Gastroesophageal sphincter (tissue), 4 donors: ENCODE measurements around the gene BLZF1. TPM values are rescaled to one million over a fixed set of nuclear protein-coding genes. Genes with fewer than 3 reads are reported as not detected.

Experiments used
- ATAC-seq: fragments of 150-250 bp; one replicate; pipeline ENCODE4 v1.9.1; 2016; ENCODE audit warnings: mild to moderate bottlenecking, moderate library complexity
- H3K27ac ChIP-seq, 4 donors: fragments of 200-600 bp; sonication (generic) in 3 of 4; 1 replicate in 3 of 4; 2 replicates in 1 of 4; pipeline ENCODE4 v1.5.1; 2016 to 2019
- H3K27me3 ChIP-seq: fragments of 200-600 bp; sonication (generic); one replicate; pipeline ENCODE4 v1.5.1; 2019
- H3K36me3 ChIP-seq, 2 donors: fragments of 200-600 bp; sonication (generic); one replicate each; pipeline ENCODE4 v1.5.1; 2019; ENCODE audit warnings: control low read depth in 1 of 2
- H3K4me1 ChIP-seq, 3 donors: fragments of 200-600 bp; sonication (generic); 1 replicate in 2 of 3; 2 replicates in 1 of 3; pipeline ENCODE4 v1.5.1; 2016 to 2019; ENCODE audit warnings: control low read depth in 2 of 3
- H3K4me3 ChIP-seq, 2 donors: fragments of 200-600 bp; sonication (generic); one replicate each; pipeline ENCODE4 v1.5.1; 2019; ENCODE audit warnings: mild to moderate bottlenecking in 1 of 2, moderate library complexity in 1 of 2
- H3K9me3 ChIP-seq, 3 donors: fragments of 200-600 bp; sonication (generic); one replicate each; pipeline ENCODE4 v1.5.1; 2017 to 2019; ENCODE audit warnings: control low read depth in 2 of 3
- EP300 ChIP-seq: sonication (generic); formaldehyde crosslinking; IDR thresholded peaks from one replicate; pipeline ENCODE4 v1.6.1; 2017; ENCODE audit warnings: antibody characterized with exemption, mild to moderate bottlenecking
- POLR2A ChIP-seq, 2 donors: fragments of 450-650 bp; IDR thresholded peaks; one replicate each; pipeline ENCODE4 v1.6.1; 2017; ENCODE audit warnings: antibody characterized with exemption in 2 of 2, mild to moderate bottlenecking in 2 of 2, moderate library complexity in 1 of 2
- POLR2AphosphoS5 ChIP-seq: sonication (generic); formaldehyde crosslinking; IDR thresholded peaks from one replicate; pipeline ENCODE4 v1.6.1; 2017; ENCODE audit warnings: antibody characterized with exemption
- WGBS, 2 donors: methylation state at CpG; one replicate each; pipeline ENCODE4 v1.1.5; 2018; ENCODE audit warnings: low coverage in 1 of 2; 5-methylcytosine and 5-hydroxymethylcytosine counted together
- total RNA-seq, 4 donors: library from RNA; depleted of rRNA; stranded (reverse); fragments of >200 nt; gene quantifications; one replicate each; pipeline ENCODE4 v1.1.0, GENCODE V29; 2016
- TF ChIP-seq, protein P1 (sequence below), 4 experiments: fragments of 200-600 bp in 2 of 4; fragments of 450-650 bp in 2 of 4; sonication (generic) in 1 of 4; IDR thresholded peaks; one replicate each; pipeline ENCODE4 v1.5.1; 2017 to 2019; ENCODE audit warnings: antibody characterized with exemption in 4 of 4, mild to moderate bottlenecking in 2 of 4, moderate library complexity in 2 of 4

The BLZF1 gene
- total RNA-seq, 4 donors from 2014 or later: 36.5 to 46.9 (median 37.3) TPM

DNA sequence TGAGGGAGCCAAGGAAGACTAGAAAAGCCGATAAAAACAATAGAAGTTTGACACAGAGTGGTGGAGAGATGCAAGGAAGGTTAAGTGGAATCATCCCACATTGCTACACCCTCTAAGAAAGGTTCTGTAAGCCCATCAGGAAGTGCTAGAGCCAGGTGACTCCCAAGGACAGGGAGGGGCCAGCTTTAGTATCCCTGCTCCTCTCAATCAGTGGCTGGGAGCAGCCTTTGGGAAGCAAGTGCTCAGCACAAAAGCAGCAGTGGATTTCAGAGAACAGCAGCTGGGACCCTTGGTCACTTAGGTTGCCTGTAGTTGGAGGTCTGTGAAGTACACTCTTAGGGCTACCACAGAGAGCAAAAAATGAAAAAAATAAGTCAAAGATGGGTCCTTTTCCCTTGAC lies 42.9 kb upstream of the BLZF1 start:
- WGBS, 2 donors: 83 to 100% methylated on average over 1 of the region's 1 CpG
- TF ChIP-seq POLR2A (IDR thresholded peaks at IDR 0.05) (no peak), POLR2AphosphoS5 (no peak), EP300 (no peak)
- TF ChIP-seq, protein P1, sequence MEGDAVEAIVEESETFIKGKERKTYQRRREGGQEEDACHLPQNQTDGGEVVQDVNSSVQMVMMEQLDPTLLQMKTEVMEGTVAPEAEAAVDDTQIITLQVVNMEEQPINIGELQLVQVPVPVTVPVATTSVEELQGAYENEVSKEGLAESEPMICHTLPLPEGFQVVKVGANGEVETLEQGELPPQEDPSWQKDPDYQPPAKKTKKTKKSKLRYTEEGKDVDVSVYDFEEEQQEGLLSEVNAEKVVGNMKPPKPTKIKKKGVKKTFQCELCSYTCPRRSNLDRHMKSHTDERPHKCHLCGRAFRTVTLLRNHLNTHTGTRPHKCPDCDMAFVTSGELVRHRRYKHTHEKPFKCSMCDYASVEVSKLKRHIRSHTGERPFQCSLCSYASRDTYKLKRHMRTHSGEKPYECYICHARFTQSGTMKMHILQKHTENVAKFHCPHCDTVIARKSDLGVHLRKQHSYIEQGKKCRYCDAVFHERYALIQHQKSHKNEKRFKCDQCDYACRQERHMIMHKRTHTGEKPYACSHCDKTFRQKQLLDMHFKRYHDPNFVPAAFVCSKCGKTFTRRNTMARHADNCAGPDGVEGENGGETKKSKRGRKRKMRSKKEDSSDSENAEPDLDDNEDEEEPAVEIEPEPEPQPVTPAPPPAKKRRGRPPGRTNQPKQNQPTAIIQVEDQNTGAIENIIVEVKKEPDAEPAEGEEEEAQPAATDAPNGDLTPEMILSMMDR (IDR thresholded peaks at IDR 0.05): no peak
- Histone ChIP-seq H3K9me3 (no peaks in the 10 kb centered on the region), H3K27ac (no peak overlapping the region), H3K4me1 (no peaks in the 10 kb centered on the region), H3K27me3 (no peaks in the 10 kb centered on the region), H3K4me3 (no peak overlapping the region), H3K36me3 (peaks cover 0 to 9% of the 10 kb centered on the region in 2 donors)
- ATAC-seq: no peak

- 73 to 84% methylated on average over 3 of the region's 3 CpGs for WGBS, 2 donors
- Histone ChIP-seq H3K27me3 (no peaks in the 10 kb centered on the region), H3K27ac (no peak overlapping the region), H3K4me1 (no peaks in the 10 kb centered on the region), H3K36me3 (peaks cover 0 to 9% of the 10 kb centered on the region in 2 donors), H3K9me3 (no peaks in the 10 kb centered on the region), H3K4me3 (no peak overlapping the region)
- ATAC-seq: no peak
- TF ChIP-seq, protein P1 (IDR thresholded peaks at IDR 0.05): no peak
- TF ChIP-seq POLR2A (IDR thresholded peaks at IDR 0.05) (no peak), POLR2AphosphoS5 (no peak), EP300 (no peak)
Measured at GRCh38 chr1:169326261-169326955, 41.6 kb upstream of the BLZF1 start.

GRCh38 chr1:169326956-169327268 lies 41.1 kb upstream of the BLZF1 start:
- TF ChIP-seq POLR2A (IDR thresholded peaks at IDR 0.05) (no peak), POLR2AphosphoS5 (no peak), EP300 (no peak)
- TF ChIP-seq, protein P1 (IDR thresholded peaks at IDR 0.05): no peak
- Histone ChIP-seq H3K4me3 (no peak overlapping the region), H3K27ac (no peak overlapping the region), H3K9me3 (no peaks in the 10 kb centered on the region), H3K27me3 (no peaks in the 10 kb centered on the region), H3K36me3 (peaks cover 0 to 9% of the 10 kb centered on the region in 2 donors), H3K4me1 (no peaks in the 10 kb centered on the region)
- no peak for ATAC-seq

DNA sequence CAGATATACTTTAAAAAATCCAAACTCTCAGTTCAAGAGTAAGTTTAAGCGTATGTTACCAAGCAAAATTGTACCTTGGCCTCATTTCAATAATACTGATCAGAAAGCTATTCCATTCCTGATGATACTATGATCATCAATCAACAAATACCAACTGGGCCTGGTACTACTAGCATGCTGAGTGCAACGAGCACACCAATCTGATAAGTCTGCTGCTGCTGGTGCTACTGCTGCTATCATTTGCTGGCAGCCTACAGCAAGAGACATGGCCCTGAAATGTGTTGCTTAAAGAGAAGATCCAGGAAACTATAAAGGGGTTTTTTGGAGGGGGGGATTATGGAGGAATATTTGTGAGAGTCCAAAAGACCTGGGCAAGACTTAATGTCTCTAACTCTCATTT lies 40.1 kb upstream of the BLZF1 start:
- Histone ChIP-seq H3K4me1 (no peaks in the 10 kb centered on the region), H3K9me3 (no peaks in the 10 kb centered on the region), H3K36me3 (peaks cover 0 to 1% of the 10 kb centered on the region in 2 donors), H3K4me3 (no peak overlapping the region), H3K27ac (no peak overlapping the region), H3K27me3 (no peaks in the 10 kb centered on the region)
- TF ChIP-seq POLR2AphosphoS5: no peak
- no peak for ATAC-seq
- 80 to 92% methylated on average over 2 of the region's 2 CpGs for WGBS, 2 donors

DNA sequence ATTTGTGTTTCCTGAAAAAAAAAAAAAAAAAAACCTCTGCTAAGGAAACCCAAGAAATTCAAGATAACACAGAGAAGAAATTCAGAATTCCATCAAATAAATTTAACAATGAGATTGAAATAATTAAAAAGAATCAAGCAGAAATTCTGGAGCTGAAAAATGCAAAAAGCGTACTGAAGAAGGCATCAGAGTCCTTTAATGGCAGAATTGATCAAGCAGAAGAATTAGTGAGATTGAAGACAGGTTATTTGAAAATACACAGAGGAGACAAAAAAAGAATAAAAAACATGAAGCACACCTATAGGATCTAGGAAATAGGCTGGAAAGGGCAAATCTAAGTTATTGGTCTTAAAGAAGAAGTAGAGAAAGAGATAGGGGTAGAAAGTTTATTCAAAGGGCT lies 38.6 kb upstream of the BLZF1 start:
- 86 to 100% methylated on average over 1 of the region's 1 CpG for WGBS, 2 donors
- no peaks in the 10 kb centered on the region for H3K27me3 ChIP-seq
- H3K4me1 ChIP-seq: no peaks in the 10 kb centered on the region
- TF ChIP-seq POLR2A (IDR thresholded peaks at IDR 0.05) (no peak), POLR2AphosphoS5 (no peak), EP300 (no peak)
- TF ChIP-seq, protein P1 (IDR thresholded peaks at IDR 0.05): no peak
- ATAC-seq: no peak
- no peak overlapping the region for H3K4me3 ChIP-seq
- no peaks in the 10 kb centered on the region for H3K36me3 ChIP-seq
- H3K27ac ChIP-seq: no peak overlapping the region
- H3K9me3 ChIP-seq: no peaks in the 10 kb centered on the region
